A673 (cell line): ENCODE results near the gene SSR4. TPM values are rescaled to one million over a fixed set of nuclear protein-coding genes. Genes with fewer than 3 reads are reported as not detected.

Experiments used
- BruUV-seq: library from RNA; stranded (reverse); fragments of 400-500 nt; replicated peaks from 2 replicates; lab custom pipeline; 2021; lab: Mats Ljungman, UMichigan
- CTCF ChIA-PET: fragments of 300-600 bp; sonication (Branson Sonifier 250); formaldehyde crosslinking; loops from one replicate; lab custom pipeline; 2022; ENCODE audit warnings: antibody characterized with exemption; lab: Charles Lee
- POLR2A ChIA-PET: fragments of 300-600 bp; sonication (Branson Sonifier 250); formaldehyde crosslinking; loops from one replicate; lab custom pipeline; 2022; ENCODE audit warnings: antibody characterized with exemption; ENCODE audit not compliant: low non-redundant PET; lab: Charles Lee
- DNase-seq: peaks from one replicate; pipeline ENCODE4 v3.0.0-alpha.2; 2015; ENCODE audit warnings: low spot score
- H3K27ac ChIP-seq: fragments of 200-600 bp; sonication (generic); 2 replicates; pipeline ENCODE4 v1.5.1; 2016; ENCODE audit warnings: mixed run types, low read depth, mild to moderate bottlenecking, mixed read lengths, antibody characterized with exemption, low read length; ENCODE audit not compliant: poor library complexity, severe bottlenecking
- H3K27me3 ChIP-seq: fragments of 200-600 bp; sonication (generic); replicated peaks from 2 replicates; pipeline ENCODE4 v1.6.1; 2017; ENCODE audit warnings: mixed run types, low read depth, mild to moderate bottlenecking, mixed read lengths, antibody characterized with exemption, low read length; ENCODE audit not compliant: insufficient read depth, poor library complexity
- H3K36me3 ChIP-seq: fragments of 200-600 bp; sonication (generic); 2 replicates; pipeline ENCODE4 v1.6.1; 2016; ENCODE audit warnings: mixed run types, mild to moderate bottlenecking, mixed read lengths, antibody characterized with exemption, low read length; ENCODE audit not compliant: insufficient read depth, poor library complexity, severe bottlenecking
- H3K4me1 ChIP-seq: fragments of 200-600 bp; sonication (generic); 2 replicates; pipeline ENCODE4 v1.6.1; 2017; ENCODE audit warnings: mixed run types, mild to moderate bottlenecking, mixed read lengths, antibody characterized with exemption, low read length; ENCODE audit not compliant: insufficient read depth, poor library complexity, severe bottlenecking
- H3K4me3 ChIP-seq: fragments of 200-600 bp; sonication (generic); 2 replicates; pipeline ENCODE4 v1.5.1; 2016; ENCODE audit warnings: low read depth, mixed run types, mild to moderate bottlenecking, mixed read lengths, low read length; ENCODE audit not compliant: poor library complexity, severe bottlenecking
- H3K9me3 ChIP-seq: fragments of 200-600 bp; sonication (generic); 2 replicates; pipeline ENCODE4 v1.6.1; 2016; ENCODE audit warnings: mixed run types, low read depth, mild to moderate bottlenecking, mixed read lengths, antibody characterized with exemption, low read length; ENCODE audit not compliant: poor library complexity, severe bottlenecking
- EZH2 ChIP-seq: fragments of 200-600 bp; sonication (generic); IDR thresholded peaks from 2 replicates; pipeline ENCODE4 v1.6.1; 2017; ENCODE audit warnings: borderline replicate concordance, low read depth, mild to moderate bottlenecking, mixed read lengths, antibody characterized with exemption, low read length; ENCODE audit not compliant: poor library complexity, severe bottlenecking
- intact Hi-C: fragments of 100-400 bp; cut with micrococcal nuclease; formaldehyde crosslinking; loops from one replicate; pipeline ENCODE4 v1.10.0; 2022; ENCODE audit not compliant: unreplicated experiment
- total RNA-seq: library from RNA; stranded (reverse); gene quantifications from 2 replicates; pipeline ENCODE4 v1.2.3, GENCODE V29; 2021
- TF ChIP-seq, protein P1 (sequence below): fragments of 300-800, 200-600 bp; sonication (generic); conservative IDR thresholded peaks from 2 replicates; pipeline ENCODE4 v1.5.1; 2017; ENCODE audit warnings: low read depth, mild to moderate bottlenecking, antibody characterized with exemption, low read length, moderate library complexity, mixed read lengths

Gene SSR4
- total RNA-seq, 1 experiment from 2014 or later = 214 TPM

DNA sequence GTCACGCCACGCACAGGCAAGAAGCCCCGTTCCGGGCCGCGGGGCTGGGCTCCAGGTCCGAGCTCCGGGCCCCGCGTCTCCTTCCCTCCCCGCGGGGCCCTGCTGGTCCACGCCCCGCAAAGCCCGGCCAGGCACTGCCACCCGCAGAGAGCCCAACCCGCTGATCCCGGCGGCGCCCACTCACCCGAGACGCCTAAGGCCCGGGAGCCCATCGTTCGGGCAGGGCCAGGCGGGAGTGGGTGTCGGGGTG is 35.0 kb downstream of the SSR4 start:
- H3K27me3 ChIP-seq = peaks cover 18% of the 10 kb centered on the region
- no peak overlapping the region for H3K27ac ChIP-seq
- BruUV-seq = no TSS peak

DNA sequence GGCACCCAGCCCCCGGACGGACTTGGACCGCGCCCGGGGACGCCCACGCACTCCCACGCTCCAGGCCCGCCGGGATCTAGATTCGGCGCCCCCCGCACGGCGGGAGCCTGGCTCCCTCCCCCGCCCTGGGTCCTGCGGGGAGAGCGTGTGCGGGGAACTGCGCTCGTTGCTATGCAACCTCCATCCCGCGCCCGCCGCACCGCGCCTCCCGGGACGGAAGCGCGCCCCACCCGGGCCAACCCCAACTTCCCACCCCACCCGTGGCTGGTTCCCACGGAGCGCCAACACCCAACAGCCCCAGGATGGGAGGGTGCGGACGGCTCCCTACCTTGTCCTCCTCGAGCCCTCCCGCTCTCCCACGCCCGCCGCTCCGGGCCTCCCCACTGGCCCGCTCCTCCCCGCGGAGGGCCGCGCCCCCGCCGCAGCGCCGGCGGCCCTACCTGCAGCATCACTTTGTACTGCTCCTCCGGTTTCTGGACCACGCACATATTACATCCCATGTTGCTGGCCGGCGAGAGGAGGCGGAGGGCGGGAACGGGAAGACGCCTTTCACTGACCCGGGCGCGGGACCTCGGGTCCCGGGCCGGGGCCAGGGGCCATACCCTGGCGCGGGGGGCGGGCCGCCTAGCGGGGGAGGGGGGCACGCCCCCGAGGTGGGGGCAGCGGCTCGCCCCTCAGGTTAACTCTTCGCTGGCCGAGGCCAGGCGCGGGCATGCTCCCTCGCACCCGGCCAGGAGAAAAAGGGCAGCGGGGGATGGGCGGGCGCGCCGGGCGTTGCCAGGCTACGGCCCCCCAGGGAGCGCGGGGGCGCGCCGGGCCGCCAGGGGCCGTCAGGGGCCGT is 35.6 kb downstream of the SSR4 start, which contains the start of gene PDZD4:
TSS of gene PDZD4 (minus strand) at position 746 of the 841 bp plus-strand sequence. CDS start at position 500, 246 bp downstream.
- Histone ChIP-seq H3K4me1 (peaks cover 4% of the 10 kb centered on the region), H3K27ac (no peak within 1 kb of the TSS), H3K9me3 (no peaks in the 10 kb centered on the region), H3K4me3 (peak within 1 kb of the TSS; percentile 47), H3K27me3 (peaks cover 18% of the 10 kb centered on the region), H3K36me3 (no peaks in the 10 kb centered on the region)
- TF ChIP-seq EZH2 = peak; percentile 42
- TF ChIP-seq, protein P1, sequence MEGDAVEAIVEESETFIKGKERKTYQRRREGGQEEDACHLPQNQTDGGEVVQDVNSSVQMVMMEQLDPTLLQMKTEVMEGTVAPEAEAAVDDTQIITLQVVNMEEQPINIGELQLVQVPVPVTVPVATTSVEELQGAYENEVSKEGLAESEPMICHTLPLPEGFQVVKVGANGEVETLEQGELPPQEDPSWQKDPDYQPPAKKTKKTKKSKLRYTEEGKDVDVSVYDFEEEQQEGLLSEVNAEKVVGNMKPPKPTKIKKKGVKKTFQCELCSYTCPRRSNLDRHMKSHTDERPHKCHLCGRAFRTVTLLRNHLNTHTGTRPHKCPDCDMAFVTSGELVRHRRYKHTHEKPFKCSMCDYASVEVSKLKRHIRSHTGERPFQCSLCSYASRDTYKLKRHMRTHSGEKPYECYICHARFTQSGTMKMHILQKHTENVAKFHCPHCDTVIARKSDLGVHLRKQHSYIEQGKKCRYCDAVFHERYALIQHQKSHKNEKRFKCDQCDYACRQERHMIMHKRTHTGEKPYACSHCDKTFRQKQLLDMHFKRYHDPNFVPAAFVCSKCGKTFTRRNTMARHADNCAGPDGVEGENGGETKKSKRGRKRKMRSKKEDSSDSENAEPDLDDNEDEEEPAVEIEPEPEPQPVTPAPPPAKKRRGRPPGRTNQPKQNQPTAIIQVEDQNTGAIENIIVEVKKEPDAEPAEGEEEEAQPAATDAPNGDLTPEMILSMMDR = no peak
- no TSS peak for BruUV-seq
- no peak for DNase-seq
- CTCF ChIA-PET = no interaction called here
- intact Hi-C loops = no loop called here
- POLR2A ChIA-PET = no interaction called here

More for the DNA sequence above, 35.0 kb downstream of the SSR4 start:
- intact Hi-C loops = no loop called here
- no peak for DNase-seq
- Histone ChIP-seq H3K36me3 (no peaks in the 10 kb centered on the region), H3K4me3 (peak overlapping the region; percentile 47), H3K9me3 (no peaks in the 10 kb centered on the region), H3K4me1 (peaks cover 4% of the 10 kb centered on the region)
- ChIA-PET POLR2A (no interaction called here), CTCF (no interaction called here)
- no peak for TF ChIP-seq EZH2
- TF ChIP-seq, protein P1 = no peak

GRCh38 chrX:153830640-153831428 is 36.4 kb downstream of the SSR4 start:
- CTCF ChIA-PET = no interaction called here
- peaks cover 4% of the 10 kb centered on the region for H3K4me1 ChIP-seq
- H3K4me3 ChIP-seq = peak overlapping the region; percentile 47
- POLR2A ChIA-PET = no interaction called here
- H3K27ac ChIP-seq = no peak overlapping the region
- no peaks in the 10 kb centered on the region for H3K36me3 ChIP-seq
- intact Hi-C loops = no loop called here
- H3K27me3 ChIP-seq = peaks cover 18% of the 10 kb centered on the region
- TF ChIP-seq, protein P1 = no peak
- no peak for TF ChIP-seq EZH2
- no peaks in the 10 kb centered on the region for H3K9me3 ChIP-seq
- no peak for DNase-seq
- no TSS peak for BruUV-seq
